Neuronal stem cell (in vitro differentiated cells): ENCODE data around the gene ZDHHC3.

ENCODE experiments used
- DNase-seq: peaks from one replicate; pipeline ENCODE4 v3.0.0-alpha.2; 2013; ENCODE audit warnings: low spot score
- H2AFZ ChIP-seq: one replicate; pipeline ENCODE4 v1.6.1; 2013; ENCODE audit warnings: mild to moderate bottlenecking, low read length, inconsistent platforms
- H2AK5ac ChIP-seq: 2 replicates; pipeline ENCODE4 v1.6.1; 2013; ENCODE audit warnings: low read depth, mild to moderate bottlenecking, inconsistent platforms, low read length, moderate library complexity, mixed read lengths
- H2BK120ac ChIP-seq: 2 replicates; pipeline ENCODE4 v1.6.1; 2013; ENCODE audit warnings: low read depth, mild to moderate bottlenecking, inconsistent platforms, low read length, moderate library complexity, mixed read lengths
- H2BK12ac ChIP-seq: one replicate; pipeline ENCODE4 v1.6.1; 2013; ENCODE audit warnings: low read length, inconsistent platforms
- H2BK15ac ChIP-seq: 2 replicates; pipeline ENCODE4 v1.6.1; 2013; ENCODE audit warnings: mild to moderate bottlenecking, low read length, inconsistent platforms, mixed read lengths
- H2BK5ac ChIP-seq: one replicate; pipeline ENCODE4 v1.6.1; 2013; ENCODE audit warnings: inconsistent platforms, mild to moderate bottlenecking, low read length, moderate library complexity
- H3K14ac ChIP-seq: one replicate; pipeline ENCODE4 v1.6.1; 2013; ENCODE audit warnings: low read length, inconsistent platforms
- H3K18ac ChIP-seq: 2 replicates; pipeline ENCODE4 v1.6.1; 2013; ENCODE audit warnings: low read length, inconsistent platforms
- H3K23ac ChIP-seq: 2 replicates; pipeline ENCODE4 v1.6.1; 2013; ENCODE audit warnings: low read depth, mild to moderate bottlenecking, mixed read lengths, low read length, inconsistent platforms; ENCODE audit not compliant: poor library complexity
- H3K27ac ChIP-seq: replicated peaks from 3 replicates; pipeline ENCODE4 v1.5.1; 2013; ENCODE audit warnings: low read length, inconsistent platforms
- H3K27me3 ChIP-seq, 3 experiments: 2 replicates each; pipeline ENCODE4 v1.6.1; 2013; ENCODE audit warnings: low read length in 3 of 3, mild to moderate bottlenecking in 2 of 3, inconsistent platforms in 1 of 3, low read depth in 1 of 3, mixed read lengths in 1 of 3, moderate library complexity in 1 of 3; ENCODE audit not compliant: control insufficient read depth in 3 of 3, insufficient read depth in 3 of 3
- H3K36me3 ChIP-seq, 2 donors: replicated peaks in 1 of 2; 2 replicates each; pipeline ENCODE4 v1.6.1; 2013; ENCODE audit warnings: low read length in 2 of 2; ENCODE audit not compliant: control insufficient read depth in 2 of 2, insufficient read depth in 2 of 2
- H3K4ac ChIP-seq: 2 replicates; pipeline ENCODE4 v1.6.1; 2013; ENCODE audit warnings: inconsistent platforms, mild to moderate bottlenecking, low read length, moderate library complexity
- H3K4me1 ChIP-seq, 2 donors: 1 replicate in 1 of 2; 2 replicates in 1 of 2; pipeline ENCODE4 v1.6.1; 2013; ENCODE audit warnings: low read length in 2 of 2, low read depth in 1 of 2; ENCODE audit not compliant: control insufficient read depth in 2 of 2, insufficient read depth in 1 of 2
- H3K4me2 ChIP-seq: one replicate; pipeline ENCODE4 v1.6.1; 2013; ENCODE audit warnings: mild to moderate bottlenecking, low read length, inconsistent platforms; ENCODE audit not compliant: insufficient read depth, poor library complexity, severe bottlenecking
- H3K4me3 ChIP-seq, 2 donors: 2 replicates each; pipeline ENCODE4 v1.5.1; 2013; ENCODE audit warnings: low read length in 2 of 2, mild to moderate bottlenecking in 2 of 2, inconsistent platforms in 1 of 2, moderate library complexity in 1 of 2
- H3K79me1 ChIP-seq: one replicate; pipeline ENCODE4 v1.6.1; 2013; ENCODE audit warnings: low read depth, mild to moderate bottlenecking, inconsistent platforms, low read length, moderate library complexity
- H3K9ac ChIP-seq: one replicate; pipeline ENCODE4 v1.6.1; 2013; ENCODE audit warnings: mild to moderate bottlenecking, low read depth, low read length, inconsistent platforms; ENCODE audit not compliant: poor library complexity
- H3K9me3 ChIP-seq, 2 donors: replicated peaks in 1 of 2; 2 replicates each; pipeline versions ENCODE3 to v1.6.1; 2013; ENCODE audit warnings: low read length in 2 of 2, mild to moderate bottlenecking in 2 of 2, inconsistent platforms in 1 of 2, low read depth in 1 of 2, mixed read lengths in 1 of 2, moderate library complexity in 1 of 2; ENCODE audit not compliant: control insufficient read depth in 2 of 2, insufficient read depth in 1 of 2
- H4K8ac ChIP-seq: one replicate; pipeline ENCODE4 v1.6.1; 2013; ENCODE audit warnings: low read depth, mild to moderate bottlenecking, inconsistent platforms, low read length, moderate library complexity
- H4K91ac ChIP-seq: one replicate; pipeline ENCODE4 v1.6.1; 2013; ENCODE audit warnings: low read length, low read depth, mild to moderate bottlenecking, inconsistent platforms; ENCODE audit not compliant: poor library complexity
- WGBS, 2 donors: extraction: QIAGEN DNeasy Blood & Tissue Kit; methylation state at CpG; one replicate each; pipeline ENCODE4 v1.1.7; 2013; ENCODE audit warnings: missing lambda C conversion rate in 2 of 2, mixed read lengths in 1 of 2; ENCODE audit not compliant: insufficient read length in 2 of 2, insufficient replicate concordance in 1 of 2; ENCODE audit errors: extremely low coverage in 2 of 2; 5-methylcytosine and 5-hydroxymethylcytosine counted together

The ZDHHC3 gene

DNA sequence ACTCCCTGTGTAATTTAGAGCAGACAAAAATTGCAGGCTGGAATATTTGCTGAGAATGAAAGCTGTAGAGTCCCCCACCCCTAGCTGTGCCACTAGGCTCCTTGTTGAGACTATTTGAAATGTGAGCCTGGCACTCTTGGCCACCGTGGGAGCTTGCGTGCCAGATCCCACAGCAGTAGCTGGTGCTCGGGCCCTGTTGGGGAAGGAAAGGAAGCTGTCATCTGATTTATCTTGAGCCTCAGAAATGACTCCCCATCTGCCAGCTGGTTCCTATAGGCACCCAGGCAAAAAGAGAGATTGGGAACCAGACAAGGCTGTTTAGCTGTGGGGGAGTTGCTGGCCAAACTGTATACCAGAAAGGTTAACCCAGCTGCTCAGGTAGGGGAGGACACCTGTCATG lies 26.7 kb upstream of the ZDHHC3 start:
- no peak overlapping the region for H2BK5ac ChIP-seq
- H3K23ac ChIP-seq: no peak overlapping the region
- no peak overlapping the region for H3K27ac ChIP-seq
- no peaks in the 10 kb centered on the region for H3K4me1 ChIP-seq
- H3K4me3 ChIP-seq: no peak overlapping the region
- no peak overlapping the region for H2BK120ac ChIP-seq
- no peaks in the 10 kb centered on the region for H3K27me3 ChIP-seq
- no peak overlapping the region for H2BK12ac ChIP-seq
- no CpG with 5 or more reads among the region's 3 CpGs for WGBS, 2 donors
- H3K79me1 ChIP-seq: peaks cover 4% of the 10 kb centered on the region
- no peak overlapping the region for H3K18ac ChIP-seq
- H3K14ac ChIP-seq: no peak overlapping the region
- no peak overlapping the region for H2AK5ac ChIP-seq
- H4K8ac ChIP-seq: no peak overlapping the region
- peaks cover 44 to 88% of the 10 kb centered on the region in 2 donors for H3K36me3 ChIP-seq
- DNase-seq: no peak
- peaks cover 12 to 24% of the 10 kb centered on the region in 2 donors for H3K9me3 ChIP-seq
- H2BK15ac ChIP-seq: no peak overlapping the region
- H3K4me2 ChIP-seq: no peak overlapping the region
- H3K4ac ChIP-seq: no peak overlapping the region
- H4K91ac ChIP-seq: no peak overlapping the region
- no peak overlapping the region for H2AFZ ChIP-seq
- H3K9ac ChIP-seq: peak overlapping the region; percentile 30

DNA sequence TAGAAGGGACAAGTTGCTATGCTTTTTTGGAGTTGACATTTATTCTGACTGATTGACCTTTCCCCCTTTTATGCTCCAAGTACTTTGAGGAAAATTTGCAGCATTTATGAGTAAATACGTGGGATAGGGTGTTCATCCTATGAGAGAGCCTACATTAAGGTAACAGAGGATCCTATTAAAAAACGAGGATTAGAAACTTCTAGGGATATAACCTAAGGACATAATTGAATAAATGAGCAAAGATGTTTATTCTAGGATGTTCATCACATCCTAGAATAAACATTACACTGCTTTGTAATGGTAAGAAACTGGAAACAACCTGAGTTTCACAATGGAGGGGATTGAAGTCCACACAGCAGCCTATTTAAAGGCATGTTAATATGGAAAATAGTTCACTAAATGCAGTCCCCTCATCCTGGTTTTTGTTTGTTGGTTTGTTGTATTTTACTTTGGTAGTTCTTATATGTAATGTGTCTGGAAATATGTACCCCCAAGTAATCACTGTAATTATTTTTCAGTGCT lies 26.2 kb upstream of the ZDHHC3 start:
- Histone ChIP-seq H3K4me2 (no peak overlapping the region), H3K27ac (no peak overlapping the region), H3K9me3 (peaks cover 11 to 24% of the 10 kb centered on the region in 2 donors), H2AK5ac (no peak overlapping the region), H2AFZ (no peak overlapping the region), H3K27me3 (no peaks in the 10 kb centered on the region), H2BK15ac (no peak overlapping the region), H3K36me3 (peaks cover 44 to 88% of the 10 kb centered on the region in 2 donors), H2BK120ac (no peak overlapping the region), H2BK12ac (no peak overlapping the region), H4K8ac (no peak overlapping the region), H3K9ac (no peak overlapping the region), H3K23ac (no peak overlapping the region), H3K79me1 (peaks cover 2% of the 10 kb centered on the region), H2BK5ac (no peak overlapping the region), H3K4me1 (no peaks in the 10 kb centered on the region), H3K18ac (no peak overlapping the region), H3K14ac (no peak overlapping the region), H3K4me3 (no peak overlapping the region), H3K4ac (no peak overlapping the region), H4K91ac (no peak overlapping the region)
- WGBS, 2 donors: no CpG with 5 or more reads among the region's 2 CpGs
- no peak for DNase-seq

DNA sequence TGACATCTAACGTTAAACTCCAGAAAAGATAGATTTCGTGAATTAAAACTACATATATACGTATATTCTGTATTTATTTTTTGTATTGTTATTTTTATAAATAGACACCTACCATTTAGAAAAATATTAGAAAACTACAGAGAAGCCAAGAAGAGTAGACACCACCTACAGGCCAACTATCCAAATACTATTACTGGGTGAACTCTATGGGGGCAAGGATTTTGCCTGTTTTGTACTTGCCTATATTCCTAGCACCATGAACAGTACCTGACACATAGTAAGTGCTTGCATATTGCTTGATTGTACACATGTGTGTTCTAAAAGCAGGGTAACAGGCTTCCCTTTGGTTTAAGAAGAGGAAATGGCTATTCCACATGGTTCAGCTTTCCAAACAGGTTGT lies 25.8 kb upstream of the ZDHHC3 start:
- Histone ChIP-seq H3K23ac (no peak overlapping the region), H2BK5ac (no peak overlapping the region), H3K9ac (no peak overlapping the region), H3K27me3 (no peaks in the 10 kb centered on the region), H2AK5ac (no peak overlapping the region), H3K36me3 (peaks cover 43 to 88% of the 10 kb centered on the region in 2 donors), H3K9me3 (peaks cover 10 to 24% of the 10 kb centered on the region in 2 donors), H3K4ac (no peak overlapping the region), H3K27ac (no peak overlapping the region), H2BK15ac (no peak overlapping the region), H3K4me3 (no peak overlapping the region), H3K18ac (no peak overlapping the region), H4K91ac (no peak overlapping the region), H3K4me1 (no peaks in the 10 kb centered on the region), H2AFZ (no peak overlapping the region), H3K14ac (no peak overlapping the region), H3K4me2 (no peak overlapping the region), H2BK12ac (no peak overlapping the region), H2BK120ac (no peak overlapping the region), H4K8ac (no peak overlapping the region), H3K79me1 (no peaks in the 10 kb centered on the region)
- WGBS, 2 donors: no CpG with 5 or more reads among the region's 3 CpGs
- DNase-seq: no peak

DNA sequence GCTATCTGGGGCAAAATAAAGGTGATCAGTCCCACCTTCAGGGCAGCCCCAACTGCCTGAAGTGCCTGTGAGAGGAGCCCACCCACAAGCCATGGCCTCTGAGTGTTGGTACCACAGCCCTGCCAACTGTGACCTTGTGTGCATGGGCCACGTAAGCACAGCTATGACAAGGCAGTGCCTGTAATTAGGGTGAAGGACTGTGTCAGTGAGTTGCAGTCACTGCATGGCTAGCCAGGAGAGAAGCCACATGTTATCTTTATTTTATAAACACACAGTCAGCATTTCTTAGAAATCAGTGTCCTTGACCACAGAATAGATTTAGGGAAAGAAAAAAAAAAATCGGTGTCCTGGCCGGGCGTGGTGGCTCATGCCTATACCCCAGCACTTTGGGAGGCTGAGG lies 24.8 kb upstream of the ZDHHC3 start:
- H2BK12ac ChIP-seq: no peak overlapping the region
- DNase-seq: no peak
- H3K14ac ChIP-seq: no peak overlapping the region
- H2BK15ac ChIP-seq: no peak overlapping the region
- H3K4me3 ChIP-seq: no peak overlapping the region
- H4K8ac ChIP-seq: no peak overlapping the region
- no peak overlapping the region for H3K4ac ChIP-seq
- H2BK5ac ChIP-seq: no peak overlapping the region
- H3K9ac ChIP-seq: no peak overlapping the region
- H4K91ac ChIP-seq: no peak overlapping the region
- H3K4me2 ChIP-seq: no peak overlapping the region
- H3K79me1 ChIP-seq: no peaks in the 10 kb centered on the region
- H2AFZ ChIP-seq: no peak overlapping the region
- no peak overlapping the region for H3K18ac ChIP-seq
- H3K9me3 ChIP-seq: peaks cover 10 to 23% of the 10 kb centered on the region in 2 donors
- no CpG with 5 or more reads among the region's 4 CpGs for WGBS, 2 donors
- H2AK5ac ChIP-seq: no peak overlapping the region
- no peaks in the 10 kb centered on the region for H3K27me3 ChIP-seq
- H3K23ac ChIP-seq: no peak overlapping the region
- no peaks in the 10 kb centered on the region for H3K4me1 ChIP-seq
- H3K36me3 ChIP-seq: peaks cover 46 to 96% of the 10 kb centered on the region in 2 donors
- H3K27ac ChIP-seq: no peak overlapping the region
- no peak overlapping the region for H2BK120ac ChIP-seq
